HepG2 (cell line): ENCODE measurements around the gene JOSD2. TPM values are rescaled to one million over a fixed set of nuclear protein-coding genes. Genes with fewer than 3 reads are reported as not detected.
A peak's percentile ranks its signal among the peaks of the same experiment; 100 is the strongest.

Source experiments
- CCAR2 ChIP-seq: fragments of 200-400 bp; formaldehyde crosslinking; optimal IDR thresholded peaks from 2 replicates; pipeline ENCODE3; 2018; ENCODE audit warnings: low read depth, mild to moderate bottlenecking, low read length, moderate library complexity
- CHD4 ChIP-seq: fragments of 200-600 bp; sonication (generic); IDR thresholded peaks from 2 replicates; pipeline ENCODE4 v1.7.0; 2017; ENCODE audit warnings: mild to moderate bottlenecking, low read length, borderline replicate concordance
- GABPB1 ChIP-seq: IDR thresholded peaks from 2 replicates; pipeline ENCODE4 v1.6.1; 2016; ENCODE audit warnings: mild to moderate bottlenecking, missing genetic modification reagents, moderate library complexity, missing compliant biosample characterization
- KDM5B ChIP-seq: sonication (generic); formaldehyde crosslinking; IDR thresholded peaks from 2 replicates; pipeline ENCODE4 v1.4.0; 2020; ENCODE audit warnings: missing genetic modification reagents, mild to moderate bottlenecking, borderline replicate concordance
- MTF2 ChIP-seq: sonication (generic); formaldehyde crosslinking; IDR thresholded peaks from 2 replicates; pipeline ENCODE4 v1.5.0; 2020; ENCODE audit warnings: missing genetic modification reagents, borderline replicate concordance
- NFAT5 ChIP-seq: sonication (generic); formaldehyde crosslinking; IDR thresholded peaks from 2 replicates; pipeline ENCODE4 v1.4.0; 2020; ENCODE audit warnings: missing genetic modification reagents
- PCBP1 ChIP-seq: fragments of 200-400 bp; formaldehyde crosslinking; IDR thresholded peaks from 2 replicates; pipeline ENCODE4 v1.6.1; 2017; ENCODE audit warnings: mild to moderate bottlenecking, low read depth, low read length, borderline replicate concordance
- POLR2AphosphoS2 ChIP-seq: IDR thresholded peaks from 2 replicates; pipeline ENCODE4 v1.6.1; 2011; ENCODE audit warnings: low read depth, low read length, improper control_type of control experiment
- RBM39 ChIP-seq: fragments of 200-400 bp; formaldehyde crosslinking; IDR thresholded peaks from one replicate; pipeline ENCODE4 v1.6.1; 2018; ENCODE audit warnings: antibody characterized with exemption, mild to moderate bottlenecking, low read depth, low read length; ENCODE audit not compliant: poor library complexity, severe bottlenecking
- RFX3 ChIP-seq: IDR thresholded peaks from 2 replicates; pipeline ENCODE4 v1.6.1; 2016; ENCODE audit warnings: missing biosample characterization, missing genetic modification reagents
- SAP130 ChIP-seq: IDR thresholded peaks from 2 replicates; pipeline ENCODE4 v1.6.1; 2016; ENCODE audit warnings: low read depth
- SKI ChIP-seq: fragments of 450-650 bp; IDR thresholded peaks from one replicate; pipeline ENCODE4 v1.6.1; 2018; ENCODE audit warnings: mild to moderate bottlenecking; ENCODE audit not compliant: partially characterized antibody
- ZBTB1 ChIP-seq: sonication (generic); formaldehyde crosslinking; IDR thresholded peaks from 2 replicates; pipeline ENCODE4 v1.4.0; 2020; ENCODE audit warnings: missing genetic modification reagents, borderline replicate concordance
- ZFP1 ChIP-seq: IDR thresholded peaks from 2 replicates; pipeline ENCODE4 v1.6.1; 2016
- ZFP91 ChIP-seq: sonication (generic); formaldehyde crosslinking; IDR thresholded peaks from 2 replicates; pipeline ENCODE4 v1.9.0; 2022; ENCODE audit warnings: missing genetic modification reagents, mild to moderate bottlenecking, borderline replicate concordance
- ZKSCAN8 ChIP-seq: IDR thresholded peaks from 2 replicates; pipeline ENCODE4 v1.6.1; 2016; ENCODE audit warnings: borderline replicate concordance, missing genetic modification reagents, missing compliant biosample characterization
- ZNF501 ChIP-seq: sonication (generic); formaldehyde crosslinking; IDR thresholded peaks from 2 replicates; pipeline ENCODE4 v1.5.1; 2020; ENCODE audit warnings: mild to moderate bottlenecking, moderate library complexity, missing genetic modification reagents
- ZNF557 ChIP-seq: sonication (generic); formaldehyde crosslinking; IDR thresholded peaks from 2 replicates; pipeline ENCODE4 v1.4.0; 2020; ENCODE audit warnings: missing genetic modification reagents
- ZNF781 ChIP-seq: sonication (generic); formaldehyde crosslinking; IDR thresholded peaks from 2 replicates; pipeline ENCODE4 v1.5.1; 2020; ENCODE audit warnings: borderline replicate concordance, mild to moderate bottlenecking, missing genetic modification reagents; ENCODE audit errors: not compliant biosample characterization
- ZSCAN22 ChIP-seq: sonication (generic); formaldehyde crosslinking; IDR thresholded peaks from 2 replicates; pipeline ENCODE4 v1.4.0; 2020; ENCODE audit warnings: mild to moderate bottlenecking, missing genetic modification reagents
- polyA plus RNA-seq, 8 experiments: library from polyadenylated mRNA; depleted of rRNA in 3 of 8; stranded (reverse) in 7 of 8; unstranded in 1 of 8; fragments of >200 nt; fragmentation: Illumina TruSeq in 4 of 8; extraction: Trizol in 4 of 8; gene quantifications; 2 replicates each; pipeline versions ENCODE4 v1.2.1 to v1.2.3, GENCODE V29; 2011 to 2016; ENCODE audit warnings: low read depth in 4 of 8, missing spikeins in 1 of 8, mixed read lengths in 1 of 8; ENCODE audit not compliant: insufficient read depth in 1 of 8
- total RNA-seq, 5 experiments: library from RNA; depleted of rRNA; stranded (reverse); fragments of >200 nt; fragmentation: Illumina TruSeq; extraction: Trizol; gene quantifications; 2 replicates each; pipeline ENCODE4 v1.2.3, GENCODE V29; 2016; ENCODE audit warnings: low read depth in 1 of 5

JOSD2 gene
- total and polyA plus RNA-seq, 2 of the 13 experiments (the other 11 are each of a cell fraction or from before 2014, with no cell fraction given), result 2.0 to 4.1 TPM

- TF ChIP-seq NFAT5 (CRISPR knock-in tag) (no peak), PCBP1 (0 out of 2 replicates have a peak, but pooled peaks have one; percentile 24), ZSCAN22 (peak; percentile 95), ZNF557 (CRISPR knock-in tag) (no peak), ZNF781 (no peak), SKI (peak; percentile 72), KDM5B (CRISPR knock-in tag) (no peak), MTF2 (no peak), ZNF501 (no peak), ZBTB1 (CRISPR knock-in tag) (no peak), ZFP91 (CRISPR knock-in tag) (peak; percentile 30; the same call in 1 of the 2 replicates), GABPB1 (CRISPR knock-in tag) (peak; percentile 24; the same call in 1 of the 2 replicates), POLR2AphosphoS2 (no peak), SAP130 (CRISPR knock-in tag) (0 out of 2 replicates have a peak, but pooled peaks have one; percentile 28), ZKSCAN8 (CRISPR knock-in tag) (peak; percentile 98), RBM39 (peak; percentile 61), RFX3 (CRISPR knock-in tag) (no peak), CHD4 (0 out of 2 replicates have a peak, but pooled peaks have one; percentile 6), ZFP1 (CRISPR knock-in tag) (no peak), CCAR2 (no peak)
These were observed 14.6 kb downstream of the JOSD2 start (continued) for GRCh38 chr19:50496189-50497021.
